Right atrium auricular region (tissue), 2 donors: ENCODE results near the gene RGS12. TPM values are rescaled to one million over a fixed set of nuclear protein-coding genes. Genes with fewer than 3 reads are reported as not detected.

Source experiments
- DNase-seq: peaks from one replicate; pipeline ENCODE4 v3.0.0-alpha.2; 2019; ENCODE audit warnings: low spot score
- H3K27ac ChIP-seq, 2 donors: fragments of 200-600 bp; sonication (generic); 1 replicate in 1 of 2; 2 replicates in 1 of 2; pipeline ENCODE4 v1.5.1; 2016 to 2019
- H3K27me3 ChIP-seq, 2 donors: fragments of 200-600 bp; sonication (generic); one replicate each; pipeline versions ENCODE4 v1.5.1 to v1.6.0; 2017 to 2019
- H3K36me3 ChIP-seq: fragments of 200-600 bp; sonication (generic); one replicate; pipeline ENCODE4 v1.5.1; 2016
- H3K4me1 ChIP-seq, 2 donors: fragments of 200-600 bp; sonication (generic); one replicate each; pipeline versions ENCODE4 v1.5.1 to v1.6.0; 2017 to 2019
- H3K4me3 ChIP-seq, 2 donors: fragments of 200-600 bp; sonication (generic); 1 replicate in 1 of 2; 2 replicates in 1 of 2; pipeline ENCODE4 v1.5.1; 2017 to 2019; ENCODE audit warnings: mild to moderate bottlenecking in 1 of 2, moderate library complexity in 1 of 2
- H3K9me3 ChIP-seq, 2 donors: fragments of 200-600 bp; sonication (generic); one replicate each; pipeline ENCODE4 v1.5.1; 2019
- total RNA-seq, 2 donors: library from RNA; depleted of rRNA; stranded (reverse); fragments of >200 nt; gene quantifications; one replicate each; pipeline ENCODE4 v1.1.0, GENCODE V29; 2016
- TF ChIP-seq, protein P1 (sequence below), 2 donors: fragments of 200-600 bp; sonication (generic); IDR thresholded peaks; one replicate each; pipeline ENCODE4 v1.5.1; 2019; ENCODE audit warnings: antibody characterized with exemption in 2 of 2

Gene RGS12
- total RNA-seq, 2 donors from 2014 or later: 7.0 to 9.9 TPM

DNA sequence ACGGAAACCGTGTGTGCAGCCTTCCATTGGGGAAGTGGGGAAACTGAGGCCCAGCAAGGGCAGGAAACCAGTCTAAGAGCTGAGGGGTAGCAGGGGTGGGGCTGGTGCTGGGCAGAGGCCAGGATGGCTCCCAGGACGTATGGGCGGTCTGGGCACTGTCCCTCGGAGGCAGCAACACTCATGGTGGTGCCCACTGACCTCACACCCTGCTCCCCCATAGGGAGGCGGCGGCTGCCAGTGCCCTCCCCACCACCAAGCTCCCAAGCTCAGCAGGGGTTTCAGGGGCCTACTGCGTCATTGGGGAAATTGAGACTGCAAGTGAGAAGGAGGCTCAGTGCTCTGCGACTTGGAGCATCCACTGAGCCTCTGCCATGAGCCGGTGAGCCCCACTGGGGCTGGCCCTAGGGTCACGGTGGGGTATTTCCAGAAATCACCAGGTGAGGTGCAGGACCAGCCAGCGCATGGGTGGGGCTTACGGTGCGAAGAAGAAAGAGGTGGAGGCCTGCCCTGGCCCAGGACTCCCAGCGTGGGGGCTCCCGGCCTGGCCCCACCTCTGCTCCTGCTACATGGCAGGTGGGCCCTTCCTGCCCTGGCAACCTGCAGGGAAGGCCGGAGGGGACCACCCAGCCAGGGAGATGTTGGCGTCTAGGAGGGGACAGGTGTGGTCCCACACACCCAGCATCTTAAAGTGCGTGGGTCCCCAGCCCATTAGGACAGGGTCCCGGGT, 42.9 kb upstream of the RGS12 start:
- TF ChIP-seq, protein P1, sequence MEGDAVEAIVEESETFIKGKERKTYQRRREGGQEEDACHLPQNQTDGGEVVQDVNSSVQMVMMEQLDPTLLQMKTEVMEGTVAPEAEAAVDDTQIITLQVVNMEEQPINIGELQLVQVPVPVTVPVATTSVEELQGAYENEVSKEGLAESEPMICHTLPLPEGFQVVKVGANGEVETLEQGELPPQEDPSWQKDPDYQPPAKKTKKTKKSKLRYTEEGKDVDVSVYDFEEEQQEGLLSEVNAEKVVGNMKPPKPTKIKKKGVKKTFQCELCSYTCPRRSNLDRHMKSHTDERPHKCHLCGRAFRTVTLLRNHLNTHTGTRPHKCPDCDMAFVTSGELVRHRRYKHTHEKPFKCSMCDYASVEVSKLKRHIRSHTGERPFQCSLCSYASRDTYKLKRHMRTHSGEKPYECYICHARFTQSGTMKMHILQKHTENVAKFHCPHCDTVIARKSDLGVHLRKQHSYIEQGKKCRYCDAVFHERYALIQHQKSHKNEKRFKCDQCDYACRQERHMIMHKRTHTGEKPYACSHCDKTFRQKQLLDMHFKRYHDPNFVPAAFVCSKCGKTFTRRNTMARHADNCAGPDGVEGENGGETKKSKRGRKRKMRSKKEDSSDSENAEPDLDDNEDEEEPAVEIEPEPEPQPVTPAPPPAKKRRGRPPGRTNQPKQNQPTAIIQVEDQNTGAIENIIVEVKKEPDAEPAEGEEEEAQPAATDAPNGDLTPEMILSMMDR (IDR thresholded peaks at IDR 0.05): no peak
- Histone ChIP-seq H3K4me3 (no peak overlapping the region), H3K27me3 (no peaks in the 10 kb centered on the region)

DNA sequence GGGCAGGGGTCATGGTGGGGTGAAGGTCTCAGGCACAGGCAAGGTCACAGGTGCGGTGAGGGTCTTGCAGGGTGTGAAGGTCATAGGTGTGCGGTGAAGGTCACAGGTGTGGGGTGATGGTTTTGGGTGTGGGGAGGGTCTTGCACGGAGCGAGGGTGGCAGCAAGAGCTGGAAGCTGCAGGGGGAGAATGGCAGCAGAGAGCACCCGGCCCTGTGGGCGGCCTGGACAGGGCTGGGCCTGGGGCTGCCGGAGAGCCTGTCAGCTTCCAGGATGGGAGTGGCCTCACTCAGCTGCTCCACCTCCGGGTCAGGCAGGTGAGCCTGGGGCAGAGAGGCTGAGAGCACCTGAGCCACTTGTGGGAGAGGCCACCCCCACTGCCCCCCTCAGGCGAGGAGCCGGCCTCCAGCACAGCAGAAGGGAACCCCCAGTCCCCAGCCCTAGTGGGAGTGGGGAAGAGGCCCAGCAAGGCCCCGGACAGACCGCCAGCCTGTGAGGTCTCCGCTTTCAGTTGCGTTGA, 42.3 kb upstream of the RGS12 start:
- H3K27ac ChIP-seq: no peak overlapping the region
- H3K4me1 ChIP-seq: no peaks in the 10 kb centered on the region
- TF ChIP-seq, protein P1 (IDR thresholded peaks at IDR 0.05): no peak
- H3K9me3 ChIP-seq: no peaks in the 10 kb centered on the region
- H3K27me3 ChIP-seq: no peaks in the 10 kb centered on the region
- DNase-seq: no peak
- no peaks in the 10 kb centered on the region for H3K36me3 ChIP-seq
- H3K4me3 ChIP-seq: no peak overlapping the region

More for the DNA sequence above, 42.9 kb upstream of the RGS12 start:
- H3K36me3 ChIP-seq: no peaks in the 10 kb centered on the region
- H3K4me1 ChIP-seq: no peaks in the 10 kb centered on the region
- no peaks in the 10 kb centered on the region for H3K9me3 ChIP-seq
- H3K27ac ChIP-seq: no peak overlapping the region
- DNase-seq: no peak

DNA sequence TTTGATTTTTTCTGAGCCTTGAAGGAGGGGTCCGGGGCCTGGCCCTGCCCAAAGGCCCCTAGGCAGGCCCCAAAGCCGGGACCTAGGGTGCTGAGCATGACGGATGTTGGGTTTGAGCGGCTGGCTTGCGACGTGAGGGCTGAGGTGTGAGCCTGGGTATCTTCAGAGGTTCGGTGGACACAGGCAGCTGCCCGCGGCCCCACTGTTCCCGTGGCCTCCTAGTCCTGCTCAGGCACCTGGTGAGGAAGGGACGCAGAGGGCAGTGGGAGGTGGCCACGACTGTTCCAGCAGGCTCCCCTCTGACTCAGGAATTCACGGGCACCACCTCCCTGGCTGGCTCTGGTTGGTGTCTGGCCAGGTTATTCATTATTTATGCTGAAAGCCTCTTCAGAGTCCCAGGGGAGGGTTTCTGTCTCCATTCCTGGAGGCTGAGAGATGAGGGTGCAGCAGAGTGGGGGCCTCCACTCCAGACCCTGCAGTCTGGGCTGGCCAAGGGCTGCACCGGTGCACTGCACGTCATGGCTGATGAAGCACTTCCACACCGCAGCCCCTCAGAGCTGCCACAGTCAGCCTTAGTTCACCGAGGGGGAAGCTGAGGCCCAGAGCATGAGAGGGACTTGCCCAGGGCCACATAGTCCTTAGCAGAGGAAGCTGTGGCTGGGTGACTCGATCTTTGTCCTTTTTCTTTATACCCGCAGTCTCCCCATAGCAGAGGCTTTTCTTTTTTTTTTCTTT, 41.7 kb upstream of the RGS12 start:
- DNase-seq: no peak
- H3K27ac ChIP-seq: no peak overlapping the region
- TF ChIP-seq, protein P1 (IDR thresholded peaks at IDR 0.05): no peak
- no peaks in the 10 kb centered on the region for H3K27me3 ChIP-seq
- no peaks in the 10 kb centered on the region for H3K36me3 ChIP-seq
- H3K9me3 ChIP-seq: no peaks in the 10 kb centered on the region
- no peak overlapping the region for H3K4me3 ChIP-seq
- H3K4me1 ChIP-seq: no peaks in the 10 kb centered on the region

DNA sequence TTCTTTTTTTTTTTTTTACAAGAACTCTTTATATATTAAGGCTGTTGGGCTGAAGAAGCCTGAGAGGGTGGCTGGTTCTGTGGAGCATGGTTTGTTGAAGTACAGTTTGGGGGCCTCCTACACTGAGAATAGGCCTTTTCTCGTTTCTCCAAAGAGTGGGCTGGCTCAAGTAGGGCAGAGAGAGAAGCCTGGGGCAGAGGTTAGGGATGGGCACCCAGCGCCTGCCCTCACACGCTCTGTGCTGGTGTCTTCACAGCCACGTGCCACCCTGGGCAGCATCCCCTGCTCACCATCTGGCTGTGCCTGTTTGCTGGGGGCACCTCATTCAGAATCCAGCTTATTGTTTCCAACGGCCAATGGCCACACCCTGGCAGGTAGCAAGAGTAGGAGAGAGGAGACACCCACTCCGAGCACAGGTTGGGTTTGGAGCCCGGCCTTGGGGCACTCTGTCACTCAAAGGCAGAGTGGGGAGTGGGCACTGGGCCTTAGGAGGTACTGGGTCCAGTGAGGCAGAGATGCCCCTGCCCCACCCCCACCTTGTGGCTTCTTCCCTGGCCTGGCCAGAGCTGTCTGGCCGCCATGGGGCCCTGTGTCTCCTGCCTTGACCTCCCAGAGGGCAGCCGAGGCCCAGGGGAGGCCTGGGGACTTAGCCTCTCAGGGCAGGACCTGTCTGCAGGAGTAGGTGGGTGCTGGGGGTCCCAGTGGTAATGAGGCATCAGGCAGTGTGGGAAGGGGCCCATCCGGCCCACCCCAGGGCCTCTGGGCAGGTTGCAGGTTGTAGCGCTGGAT, 40.9 kb upstream of the RGS12 start:
- no peaks in the 10 kb centered on the region for H3K36me3 ChIP-seq
- TF ChIP-seq, protein P1 (IDR thresholded peaks at IDR 0.05): no peak
- H3K27ac ChIP-seq: no peak overlapping the region
- no peak for DNase-seq
- no peaks in the 10 kb centered on the region for H3K4me1 ChIP-seq
- no peaks in the 10 kb centered on the region for H3K9me3 ChIP-seq
- H3K4me3 ChIP-seq: no peak overlapping the region
- no peaks in the 10 kb centered on the region for H3K27me3 ChIP-seq

DNA sequence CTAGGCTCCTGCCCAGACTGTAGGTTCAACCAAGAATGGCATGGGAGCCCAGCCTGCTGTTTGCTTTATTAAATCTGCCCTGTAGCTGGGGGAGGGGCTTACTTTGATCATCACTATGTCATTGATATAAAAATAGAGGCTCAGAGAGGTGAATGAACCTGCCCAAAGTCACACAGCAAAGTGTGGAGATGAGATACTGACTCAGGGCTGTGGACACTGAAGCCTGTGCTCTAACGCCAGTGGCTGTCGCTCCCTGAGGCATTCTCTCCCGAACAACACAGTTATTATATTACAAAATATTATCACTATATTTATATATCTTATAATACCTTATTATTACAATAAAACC, 40.4 kb upstream of the RGS12 start:
- H3K4me3 ChIP-seq: no peak overlapping the region
- no peaks in the 10 kb centered on the region for H3K36me3 ChIP-seq
- TF ChIP-seq, protein P1 (IDR thresholded peaks at IDR 0.05): no peak
- H3K27ac ChIP-seq: no peak overlapping the region
- no peak for DNase-seq
- no peaks in the 10 kb centered on the region for H3K9me3 ChIP-seq
- no peaks in the 10 kb centered on the region for H3K4me1 ChIP-seq
- H3K27me3 ChIP-seq: no peaks in the 10 kb centered on the region
